K562 (cell line): Measurements from ENCODE around the gene PRKCE. TPM values are rescaled to one million over a fixed set of nuclear protein-coding genes. Genes with fewer than 3 reads are reported as not detected.

Source experiments
- ATAC-seq: fragments of 200-7000 bp; cut with Tn5 transposase; 3 replicates; pipeline ENCODE4 v1.9.1; 2020; ENCODE audit warnings: moderate library complexity
- BruUV-seq: library from RNA; stranded (reverse); fragments of 400-500 nt; replicated peaks from 2 replicates; lab custom pipeline; 2021; lab: Mats Ljungman, UMichigan
- CTCF ChIA-PET: fragments of 300-600 bp; formaldehyde crosslinking; extraction: SDS; loops from one replicate; lab custom pipeline; 2021; ENCODE audit warnings: low intra/inter-chr PET ratio; lab: Yijun Ruan, JAX
- POLR2A ChIA-PET: fragments of 300-600, 350-650 bp; sonication (Branson Sonifier 250); formaldehyde crosslinking; extraction: SDS; loops from one replicate; lab custom pipeline; 2021; ENCODE audit warnings: antibody characterized with exemption, inconsistent platforms; lab: Yijun Ruan, JAX
- DNase-seq, 4 experiments: peaks; one replicate each; pipeline versions ENCODE4 v3.0.0 to v3.0.0-alpha.2; 2011 to 2018; ENCODE audit warnings: low spot score in 3 of 4, mixed read lengths in 3 of 4; ENCODE audit errors: extremely low read depth in 1 of 4
- FAIRE-seq: peaks from 2 replicates; lab custom pipeline; 2011; peaks lifted over from hg19 to GRCh38; lab: Jason Lieb, UNC
- H2AFZ ChIP-seq: 2 replicates; pipeline ENCODE4 v1.6.0; 2011; ENCODE audit warnings: low read depth, low read length, control low read depth, inconsistent platforms
- H3K27ac ChIP-seq: fragments of 200-600 bp; 3 replicates; pipeline ENCODE4 v1.8.0; 2011; ENCODE audit warnings: low read depth, mild to moderate bottlenecking, control low read depth, inconsistent platforms, low read length, moderate library complexity, mixed read lengths; ENCODE audit errors: extremely low read depth
- H3K27me3 ChIP-seq, 2 experiments: fragments of 300-600 bp in 1 of 2; 2 replicates in 1 of 2; 3 replicates in 1 of 2; pipeline versions ENCODE4 v1.6.0 to v1.8.0; 2011; ENCODE audit warnings: inconsistent platforms in 2 of 2, low read length in 2 of 2, mild to moderate bottlenecking in 1 of 2, mixed read lengths in 1 of 2, moderate library complexity in 1 of 2; ENCODE audit not compliant: control insufficient read depth in 2 of 2, insufficient read depth in 2 of 2
- H3K36me3 ChIP-seq: fragments of 300-600 bp; 3 replicates; pipeline ENCODE4 v1.8.0; 2011; ENCODE audit warnings: mild to moderate bottlenecking, low read length, inconsistent platforms; ENCODE audit not compliant: control insufficient read depth, insufficient read depth
- H3K4me1 ChIP-seq, 2 experiments: fragments of 200-600 bp in 1 of 2; replicated peaks in 1 of 2; 2 replicates in 1 of 2; 3 replicates in 1 of 2; pipeline versions ENCODE4 v1.5.1 to v1.8.0; 2011; ENCODE audit warnings: inconsistent platforms in 2 of 2, low read length in 2 of 2, mild to moderate bottlenecking in 1 of 2, mixed read lengths in 1 of 2, moderate library complexity in 1 of 2; ENCODE audit not compliant: control insufficient read depth in 2 of 2, insufficient read depth in 2 of 2
- H3K4me2 ChIP-seq: 2 replicates; pipeline ENCODE4 v1.6.1; 2011; ENCODE audit warnings: low read length, control low read depth, inconsistent platforms, mixed read lengths; ENCODE audit not compliant: insufficient read depth
- H3K4me3 ChIP-seq: fragments of 200-600 bp; sonication (generic), shearing (Covaris generic); 2 replicates; pipeline ENCODE4 v1.5.1; 2016; ENCODE audit warnings: control low read depth, inconsistent platforms
- H3K79me2 ChIP-seq: fragments of 200-600 bp; 3 replicates; pipeline ENCODE4 v1.8.0; 2011; ENCODE audit warnings: low read length, inconsistent platforms; ENCODE audit not compliant: control insufficient read depth, insufficient read depth
- H3K9ac ChIP-seq, 2 experiments: 2 replicates each; pipeline versions ENCODE4 v1.6.0 to v1.6.1; 2011; ENCODE audit warnings: low read depth in 2 of 2, low read length in 2 of 2, control low read depth in 1 of 2, inconsistent platforms in 1 of 2, mild to moderate bottlenecking in 1 of 2, mixed read lengths in 1 of 2; ENCODE audit not compliant: insufficient read depth in 1 of 2
- H3K9me1 ChIP-seq: one replicate; pipeline ENCODE4 v1.6.0; 2011; ENCODE audit warnings: inconsistent platforms, mild to moderate bottlenecking, low read length, moderate library complexity; ENCODE audit not compliant: control insufficient read depth, insufficient read depth
- H3K9me3 ChIP-seq: replicated peaks from 2 replicates; pipeline ENCODE4 v1.5.1; 2011; ENCODE audit warnings: low read depth, low read length, inconsistent platforms; ENCODE audit not compliant: control insufficient read depth, insufficient read depth
- H4K20me1 ChIP-seq: replicated peaks from 2 replicates; pipeline ENCODE4 v1.6.1; 2011; ENCODE audit warnings: low read length, inconsistent platforms, mixed read lengths; ENCODE audit not compliant: control insufficient read depth, insufficient read depth
- DPF2 ChIP-seq: fragments of 450-650 bp; IDR thresholded peaks from 2 replicates; pipeline ENCODE4 v1.6.1; 2016
- HOXB6 ChIP-seq: fragments of 250-450 bp; sonication (Bioruptor Pico); IDR thresholded peaks from 2 replicates; pipeline ENCODE4 v1.5.1; 2022; ENCODE audit warnings: mild to moderate bottlenecking, borderline replicate concordance
- RB1 ChIP-seq: fragments of 450-650 bp; IDR thresholded peaks from 2 replicates; pipeline ENCODE4 v1.6.1; 2017; ENCODE audit warnings: low read depth, mild to moderate bottlenecking
- WGBS: fragments of 100-300 bp; shearing (Covaris generic); methylation state at CpG from one replicate; pipeline ENCODE4 v1.1.6; 2016; ENCODE audit warnings: low coverage, mixed read lengths; ENCODE audit not compliant: insufficient coverage; ENCODE audit errors: missing lambda C conversion rate; 5-methylcytosine and 5-hydroxymethylcytosine counted together
- in situ Hi-C: fragments of 300-500 bp; cut with MboI; formaldehyde crosslinking; loops from 4 replicates; pipeline ENCODE4 v1.15.0; 2018; ENCODE audit warnings: inconsistent platforms, mixed read lengths
- intact Hi-C: fragments of 100-400 bp; cut with micrococcal nuclease; formaldehyde crosslinking; loops from 2 replicates; pipeline ENCODE4 v1.14.2; 2022
- polyA plus RNA-seq, 8 experiments: library from polyadenylated mRNA; depleted of rRNA in 4 of 8; stranded (reverse) in 5 of 8; unstranded in 3 of 8; fragments of >200 nt; fragmentation: Nextera tagmentation in 2 of 8; fragmentation: Illumina TruSeq in 1 of 8; extraction: Ambion mirVana in 2 of 8; extraction: Trizol in 1 of 8; gene quantifications; 2 replicates each; pipeline versions ENCODE4 v1.2.1 to v1.2.3, GENCODE V29; 2011 to 2014; ENCODE audit warnings: inconsistent platforms in 1 of 8, missing spikeins in 1 of 8
- total RNA-seq, 7 experiments: library from RNA; depleted of rRNA in 6 of 7; stranded (reverse); fragments of >200 nt in 6 of 7; fragmentation: Illumina TruSeq in 2 of 7; extraction: Trizol in 2 of 7; gene quantifications; 2 replicates each; pipeline versions ENCODE4 v1.2.1 to v1.2.3, GENCODE V29; 2011 to 2021; ENCODE audit warnings: low replicate concordance in 1 of 7

Gene PRKCE
- total and polyA plus RNA-seq, 9 of the 15 experiments (the other 6 are each of a cell fraction or from before 2014, with no cell fraction given) = 0.06 to 1.0 (median 0.22) TPM; not detected in 1

GRCh38 chr2:46170026-46170425 lies 518.6 kb downstream of the PRKCE start:
- POLR2A ChIA-PET = no interaction called here
- no peak for TF ChIP-seq DPF2
- no peak for DNase-seq
- in situ Hi-C loops = no loop called here
- CTCF ChIA-PET = no interaction called here
- Histone ChIP-seq H3K27me3 (peaks cover 8 to 42% of the 10 kb centered on the region in 2 experiments; a peak in 4 of 5 replicates), H3K27ac (no peak overlapping the region), H3K9ac (no peak overlapping the region), H3K9me1 (no peaks in the 10 kb centered on the region), H3K4me3 (no peak overlapping the region), H3K36me3 (no peaks in the 10 kb centered on the region), H4K20me1 (no peaks in the 10 kb centered on the region; the same call in none of the 2 replicates), H3K9me3 (no peaks in the 10 kb centered on the region), H3K79me2 (no peaks in the 10 kb centered on the region), H3K4me2 (no peak overlapping the region), H2AFZ (no peak overlapping the region), H3K4me1 (peaks cover 0 to 5% of the 10 kb centered on the region in 2 experiments; a peak in 2 of 5 replicates)
- intact Hi-C loops = no loop called here
- FAIRE-seq = no peak
- no TSS peak for BruUV-seq
- ATAC-seq = no peak
- 3% methylated on average over 2 of the region's 2 CpGs for WGBS

GRCh38 chr2:46170611-46171350 lies 519.3 kb downstream of the PRKCE start:
- WGBS = 7% methylated on average over 9 of the region's 9 CpGs
- Histone ChIP-seq H3K4me1 (peaks cover 0 to 5% of the 10 kb centered on the region in 2 experiments; a peak in 2 of 5 replicates), H3K9me1 (no peaks in the 10 kb centered on the region), H3K27ac (no peak overlapping the region), H4K20me1 (no peaks in the 10 kb centered on the region; the same call in 1 of the 2 replicates), H3K9ac (no peak overlapping the region), H3K36me3 (no peaks in the 10 kb centered on the region), H3K27me3 (peaks cover under 1 to 35% of the 10 kb centered on the region in 2 experiments; a peak in 3 of 5 replicates), H3K9me3 (no peaks in the 10 kb centered on the region), H3K4me2 (no peak overlapping the region), H2AFZ (no peak overlapping the region), H3K4me3 (no peak overlapping the region), H3K79me2 (no peaks in the 10 kb centered on the region)
- BruUV-seq = no TSS peak
- intact Hi-C loops (no loop called here), in situ Hi-C loops (no loop called here)
- CTCF ChIA-PET = no interaction called here
- DNase-seq (no peak), ATAC-seq (no peak), FAIRE-seq (no peak)
- POLR2A ChIA-PET = interaction anchor here (0.5 to 0.7 kb wide), 3 partner anchors 80 to 376 kb away, joined by 3 read pairs; no protein-coding TSS in a partner anchor
- TF ChIP-seq HOXB6 (no peak), RB1 (no peak)
